Loucy (cell line): ENCODE results near the gene HRC.

Source experiments
- H2AFZ ChIP-seq: fragments of 200-600 bp; sonication (generic); 2 replicates; pipeline ENCODE4 v1.6.0; 2016; ENCODE audit warnings: antibody characterized with exemption, mild to moderate bottlenecking, low read length, moderate library complexity
- H3F3A ChIP-seq: fragments of 200-600 bp; 2 replicates; pipeline ENCODE4 v1.6.0; 2016; ENCODE audit warnings: antibody characterized with exemption, low read depth, mild to moderate bottlenecking
- H3K27me3 ChIP-seq: fragments of 200-600 bp; sonication (generic); 2 replicates; pipeline ENCODE4 v1.6.1; 2014; ENCODE audit warnings: low read length, mild to moderate bottlenecking; ENCODE audit not compliant: insufficient read depth, poor library complexity, severe bottlenecking
- H3K36me3 ChIP-seq: fragments of 200-600 bp; sonication (generic); 2 replicates; pipeline ENCODE4 v1.6.1; 2016; ENCODE audit warnings: low read length; ENCODE audit not compliant: insufficient read depth
- H3K4me1 ChIP-seq: fragments of 200-600 bp; sonication (generic); 2 replicates; pipeline ENCODE4 v1.5.1; 2014; ENCODE audit warnings: low read length, mild to moderate bottlenecking; ENCODE audit not compliant: insufficient read depth, poor library complexity, severe bottlenecking
- H3K4me2 ChIP-seq: fragments of 200-600 bp; sonication (generic); 2 replicates; pipeline ENCODE4 v1.6.0; 2014; ENCODE audit warnings: antibody characterized with exemption, low read length, low read depth, mild to moderate bottlenecking; ENCODE audit not compliant: poor library complexity, severe bottlenecking
- H3K4me3 ChIP-seq: fragments of 200-600 bp; sonication (generic); 2 replicates; pipeline ENCODE4 v1.5.1; 2014; ENCODE audit warnings: low read length, mild to moderate bottlenecking, mixed read lengths; ENCODE audit not compliant: poor library complexity, severe bottlenecking
- H3K79me2 ChIP-seq: fragments of 200-600 bp; sonication (generic); 2 replicates; pipeline ENCODE4 v1.6.1; 2014; ENCODE audit warnings: low read length; ENCODE audit not compliant: insufficient read depth
- H3K9ac ChIP-seq: fragments of 200-600 bp; sonication (generic); 2 replicates; pipeline ENCODE4 v1.6.0; 2014; ENCODE audit warnings: mild to moderate bottlenecking, low read depth, low read length, moderate library complexity; ENCODE audit not compliant: poor library complexity, severe bottlenecking
- H3K9me2 ChIP-seq: fragments of 200-600 bp; sonication (generic); replicated peaks from 2 replicates; pipeline ENCODE4 v1.6.1; 2016; ENCODE audit warnings: low read depth, low read length, mixed read lengths
- H3K9me3 ChIP-seq: fragments of 200-600 bp; sonication (generic); 2 replicates; pipeline ENCODE4 v1.6.1; 2014; ENCODE audit warnings: mild to moderate bottlenecking, antibody characterized with exemption, low read length, low read depth; ENCODE audit not compliant: insufficient read depth
- H4K20me1 ChIP-seq: fragments of 200-600 bp; sonication (generic); 2 replicates; pipeline ENCODE4 v1.6.0; 2014; ENCODE audit warnings: antibody characterized with exemption, low read length, mild to moderate bottlenecking; ENCODE audit not compliant: insufficient read depth, poor library complexity, severe bottlenecking
- CTCF ChIP-seq: fragments of 200-600 bp; sonication (generic); conservative IDR thresholded peaks from 2 replicates; pipeline ENCODE4 v1.5.1; 2014; ENCODE audit warnings: mild to moderate bottlenecking, antibody characterized with exemption, low read length
- EZH2phosphoT487 ChIP-seq: fragments of 200-600 bp; IDR thresholded peaks from 2 replicates; pipeline ENCODE4 v1.6.1; 2018; ENCODE audit warnings: antibody characterized with exemption, mild to moderate bottlenecking, moderate library complexity, borderline replicate concordance

Gene HRC

GRCh38 chr19:49110567-49110966 lies 44.6 kb downstream of the HRC start:
- H2AFZ ChIP-seq: no peak overlapping the region

GRCh38 chr19:49109569-49110233 lies 45.5 kb downstream of the HRC start:
- no peaks in the 10 kb centered on the region for H3K9me2 ChIP-seq
- no peak for TF ChIP-seq EZH2phosphoT487
- TF ChIP-seq CTCF: no peak
- no peak overlapping the region for H3K4me3 ChIP-seq
- H3K27me3 ChIP-seq: no peaks in the 10 kb centered on the region
- peaks cover 12% of the 10 kb centered on the region; the same call in 1 of the 2 replicates for H3F3A ChIP-seq
- H3K4me2 ChIP-seq: no peak overlapping the region
- H3K9me3 ChIP-seq: no peaks in the 10 kb centered on the region
- peaks cover 6% of the 10 kb centered on the region for H3K4me1 ChIP-seq
- peaks cover 8% of the 10 kb centered on the region for H4K20me1 ChIP-seq
- no peaks in the 10 kb centered on the region for H3K79me2 ChIP-seq
- no peak overlapping the region for H3K9ac ChIP-seq
- H2AFZ ChIP-seq: no peak overlapping the region
- H3K36me3 ChIP-seq: peaks cover 52% of the 10 kb centered on the region; the same call in 1 of the 2 replicates

More at GRCh38 chr19:49110567-49110966, 44.6 kb downstream of the HRC start:
- Histone ChIP-seq H3K4me2 (no peak overlapping the region), H3K9ac (no peak overlapping the region), H4K20me1 (peaks cover 8% of the 10 kb centered on the region), H3K79me2 (no peaks in the 10 kb centered on the region), H3K36me3 (peaks cover 44% of the 10 kb centered on the region; the same call in 1 of the 2 replicates), H3F3A (peaks cover 9% of the 10 kb centered on the region; the same call in 1 of the 2 replicates), H3K4me3 (no peak overlapping the region), H3K27me3 (no peaks in the 10 kb centered on the region), H3K9me3 (no peaks in the 10 kb centered on the region), H3K4me1 (peaks cover 12% of the 10 kb centered on the region), H3K9me2 (no peaks in the 10 kb centered on the region)
- TF ChIP-seq EZH2phosphoT487 (no peak), CTCF (no peak)

GRCh38 chr19:49109051-49109450 lies 46.1 kb downstream of the HRC start:
- H3K27me3 ChIP-seq: no peaks in the 10 kb centered on the region
- peaks cover 12% of the 10 kb centered on the region; the same call in 1 of the 2 replicates for H3F3A ChIP-seq
- H3K9ac ChIP-seq: no peak overlapping the region
- TF ChIP-seq CTCF (no peak), EZH2phosphoT487 (no peak)
- H3K4me1 ChIP-seq: peaks cover 4% of the 10 kb centered on the region
- no peaks in the 10 kb centered on the region for H3K9me2 ChIP-seq
- peaks cover 14% of the 10 kb centered on the region for H4K20me1 ChIP-seq
- no peak overlapping the region for H3K4me2 ChIP-seq
- H3K9me3 ChIP-seq: no peaks in the 10 kb centered on the region
- peaks cover 59% of the 10 kb centered on the region; the same call in 1 of the 2 replicates for H3K36me3 ChIP-seq
- no peak overlapping the region for H2AFZ ChIP-seq
- no peaks in the 10 kb centered on the region for H3K79me2 ChIP-seq
- H3K4me3 ChIP-seq: no peak overlapping the region
